Ectodermal cell (in vitro differentiated cells): ENCODE data around the gene NRL. TPM values are rescaled to one million over a fixed set of nuclear protein-coding genes. Genes with fewer than 3 reads are reported as not detected.
A peak's percentile ranks its signal among the peaks of the same experiment; 100 is the strongest.

Experiments
- H3K27ac ChIP-seq: 2 replicates; pipeline ENCODE4 v1.7.0; 2013; ENCODE audit warnings: mild to moderate bottlenecking, low read depth, low read length; ENCODE audit not compliant: insufficient read depth, poor library complexity, severe bottlenecking
- H3K27me3 ChIP-seq: 2 replicates; pipeline ENCODE4 v1.7.0; 2013; ENCODE audit warnings: mild to moderate bottlenecking, low read length; ENCODE audit not compliant: insufficient read depth, control insufficient read depth, poor library complexity, severe bottlenecking
- H3K36me3 ChIP-seq: one replicate; pipeline ENCODE4 v1.7.0; 2013; ENCODE audit warnings: low read length; ENCODE audit not compliant: control insufficient read depth, insufficient read depth
- H3K4me1 ChIP-seq: one replicate; pipeline ENCODE4 v1.7.0; 2013; ENCODE audit warnings: low read length; ENCODE audit not compliant: control insufficient read depth, insufficient read depth
- H3K4me3 ChIP-seq: 2 replicates; pipeline ENCODE4 v1.7.0; 2013; ENCODE audit warnings: low read depth, low read length, control low read depth; ENCODE audit not compliant: insufficient read depth
- H3K9me3 ChIP-seq: 2 replicates; pipeline ENCODE4 v1.7.0; 2013; ENCODE audit warnings: mild to moderate bottlenecking, low read length, moderate library complexity; ENCODE audit not compliant: control insufficient read depth
- WGBS, 2 experiments: methylation state at CpG; one replicate each; pipeline ENCODE4 v1.1.7; 2013; ENCODE audit warnings: missing lambda C conversion rate in 2 of 2; 5-methylcytosine and 5-hydroxymethylcytosine counted together
- polyA plus RNA-seq, 4 experiments: library from polyadenylated mRNA; stranded (reverse); fragments of 50-300 nt; gene quantifications; one replicate each; pipeline ENCODE4 v1.2.3, GENCODE V29; 2013

The NRL gene
- 0.93 TPM for polyA plus RNA-seq (2013, experiment 1 of 4)
- polyA plus RNA-seq (2013, experiment 2 of 4): 0.64 TPM
- 0.75 TPM for polyA plus RNA-seq (2013, experiment 3 of 4)
- 0.73 TPM for polyA plus RNA-seq (2013, experiment 4 of 4)

DNA sequence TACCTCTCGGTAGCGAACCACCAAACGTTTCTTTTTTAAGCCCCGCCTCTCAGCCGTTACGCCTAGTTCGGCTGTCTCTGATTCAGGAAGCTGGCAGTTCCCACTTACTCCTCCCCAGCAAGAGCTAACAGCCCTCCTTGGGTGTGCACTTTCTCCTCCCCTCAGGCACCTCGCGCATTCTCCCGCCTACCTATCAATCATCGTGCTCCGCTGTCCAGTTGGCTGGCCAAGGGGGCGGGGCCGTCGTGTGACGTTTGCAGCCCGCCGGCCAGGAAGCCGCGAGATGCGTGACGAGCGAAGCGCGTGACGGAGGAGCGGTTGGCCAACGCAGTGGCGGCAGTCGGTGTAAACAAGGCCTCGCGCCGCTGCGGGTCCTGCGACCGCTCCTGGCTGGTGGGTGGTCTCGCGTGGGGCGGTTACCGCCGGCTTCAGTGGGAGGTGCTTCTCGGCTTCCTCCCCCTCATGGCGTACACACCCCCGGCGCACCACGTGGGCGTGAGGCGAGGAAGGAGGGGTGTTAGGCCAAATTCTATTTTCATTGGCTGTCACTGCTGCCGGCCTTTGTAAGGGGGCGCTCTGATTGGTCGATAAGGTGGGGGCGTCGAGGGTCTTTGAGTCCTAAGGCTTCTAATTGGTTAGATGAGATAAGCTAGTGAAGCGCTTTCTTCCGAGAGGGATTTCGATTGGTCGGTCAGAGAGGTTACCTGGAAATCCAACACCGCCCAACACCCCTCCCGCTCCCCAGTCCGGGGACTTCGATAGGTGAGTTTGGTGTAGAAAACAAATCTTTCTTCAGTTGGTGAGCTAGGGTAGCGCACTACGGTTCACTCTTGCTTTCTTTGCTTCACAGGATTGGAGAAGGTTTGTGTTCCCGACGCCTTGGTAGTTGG lies at the start of gene NRL, which contains the start of gene DCAF11:
NRL (minus strand) TSS at position 418 of the 890 bp plus-strand sequence. CDS start 32,101 bp downstream, outside the sequence.
DCAF11 (plus strand) TSS at position 246 of the 890 bp plus-strand sequence. CDS start 818 bp downstream, outside the sequence.
- Histone ChIP-seq H3K4me3 (peak within 1 kb of the TSS; percentile 91), H3K9me3 (no peaks in the 10 kb centered on the region), H3K27me3 (no peaks in the 10 kb centered on the region), H3K36me3 (peaks cover 25% of the 10 kb centered on the region), H3K4me1 (no peaks in the 10 kb centered on the region), H3K27ac (peak within 1 kb of the TSS; percentile 89)
- 0% methylated on average over 65 of the region's 65 CpGs for WGBS, 2 experiments

GRCh38 chr14:24162093-24162492 lies 47.3 kb upstream of the NRL start:
- H3K9me3 ChIP-seq: no peaks in the 10 kb centered on the region
- H3K4me3 ChIP-seq: no peak overlapping the region
- no peak overlapping the region for H3K27ac ChIP-seq
- 95 to 96% methylated on average over 8 of the region's 8 CpGs for WGBS, 2 experiments
- H3K4me1 ChIP-seq: no peaks in the 10 kb centered on the region
- H3K36me3 ChIP-seq: peaks cover 15% of the 10 kb centered on the region
- H3K27me3 ChIP-seq: no peaks in the 10 kb centered on the region

DNA sequence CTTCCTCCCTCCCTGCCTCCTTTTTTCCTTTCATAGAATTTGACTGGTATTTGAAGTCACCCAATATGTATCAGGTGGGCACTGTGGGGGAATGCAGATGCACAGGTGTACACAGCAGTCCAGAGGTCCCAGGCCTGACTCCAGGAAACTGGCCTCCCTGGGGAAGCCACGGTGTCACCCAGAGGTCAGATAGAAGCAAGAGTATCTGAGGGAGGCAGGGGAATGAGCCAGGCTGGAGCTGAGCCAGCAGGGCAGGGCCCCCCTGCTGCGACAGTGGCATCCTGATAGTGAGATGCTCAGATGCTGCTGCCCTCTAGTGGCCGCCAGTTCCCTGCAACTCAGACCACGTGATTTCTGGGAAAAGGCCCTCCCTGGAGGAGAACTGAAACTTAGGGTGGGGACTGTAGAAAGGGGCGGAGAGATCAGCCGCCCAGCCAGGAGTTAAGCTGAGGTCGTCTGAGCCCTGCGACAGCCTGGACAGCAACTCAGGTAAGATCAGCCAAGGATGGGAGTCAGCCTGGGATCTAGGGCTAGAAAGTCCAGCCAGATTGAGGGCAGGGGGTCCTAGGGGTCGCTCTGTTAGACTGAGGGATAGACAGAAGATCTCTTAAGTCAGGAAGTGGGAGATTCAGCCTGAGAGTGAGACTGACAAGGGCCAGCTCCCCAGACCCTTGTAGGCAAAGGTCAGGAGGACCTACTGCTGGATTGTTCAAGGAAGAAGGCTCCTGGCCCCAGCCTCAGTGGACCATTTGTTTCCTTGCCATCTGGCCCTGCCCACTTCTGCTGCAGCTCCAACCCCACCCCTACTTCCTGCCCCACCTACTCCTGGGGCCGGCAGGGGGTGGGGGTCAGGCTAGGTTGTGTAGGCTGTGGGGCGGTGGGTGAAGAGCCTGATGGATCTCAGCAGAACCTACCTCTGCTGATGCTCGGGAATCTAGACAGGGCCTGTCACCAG lies 46.4 kb upstream of the NRL start, which contains the start of gene IRF9:
IRF9 (plus strand) TSS at position 416 of the 955 bp plus-strand sequence. CDS start 880 bp downstream, outside the sequence.
- Histone ChIP-seq H3K27me3 (no peaks in the 10 kb centered on the region), H3K9me3 (no peaks in the 10 kb centered on the region), H3K27ac (peak within 1 kb of the TSS; percentile 60), H3K4me1 (no peaks in the 10 kb centered on the region), H3K4me3 (peak within 1 kb of the TSS; percentile 43), H3K36me3 (peaks cover 20% of the 10 kb centered on the region)
- 16 to 20% methylated on average over 12 of the region's 12 CpGs for WGBS, 2 experiments

DNA sequence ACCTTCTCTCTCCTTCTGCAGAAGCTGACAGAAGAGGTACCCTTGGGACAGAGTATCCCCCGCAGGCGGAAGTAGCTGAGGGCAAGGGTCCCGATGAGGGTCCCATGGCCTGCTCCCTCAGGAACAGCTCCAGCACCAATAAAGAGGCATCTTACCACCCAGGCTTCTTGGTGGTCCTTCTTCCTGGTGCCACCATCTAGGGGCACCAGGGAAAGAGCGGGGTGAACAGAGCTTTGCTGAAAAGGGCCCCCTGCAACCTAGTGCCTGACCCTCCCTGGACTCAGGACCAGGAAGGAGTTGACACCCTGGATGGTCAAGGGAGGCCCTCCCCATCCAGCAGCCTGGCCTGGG lies 45.7 kb upstream of the NRL start:
- WGBS, 2 experiments: 96 to 98% methylated on average over 4 of the region's 4 CpGs
- peaks cover 26% of the 10 kb centered on the region for H3K36me3 ChIP-seq
- no peaks in the 10 kb centered on the region for H3K9me3 ChIP-seq
- H3K27ac ChIP-seq: no peak overlapping the region
- no peak overlapping the region for H3K4me3 ChIP-seq
- no peaks in the 10 kb centered on the region for H3K27me3 ChIP-seq
- no peaks in the 10 kb centered on the region for H3K4me1 ChIP-seq

DNA sequence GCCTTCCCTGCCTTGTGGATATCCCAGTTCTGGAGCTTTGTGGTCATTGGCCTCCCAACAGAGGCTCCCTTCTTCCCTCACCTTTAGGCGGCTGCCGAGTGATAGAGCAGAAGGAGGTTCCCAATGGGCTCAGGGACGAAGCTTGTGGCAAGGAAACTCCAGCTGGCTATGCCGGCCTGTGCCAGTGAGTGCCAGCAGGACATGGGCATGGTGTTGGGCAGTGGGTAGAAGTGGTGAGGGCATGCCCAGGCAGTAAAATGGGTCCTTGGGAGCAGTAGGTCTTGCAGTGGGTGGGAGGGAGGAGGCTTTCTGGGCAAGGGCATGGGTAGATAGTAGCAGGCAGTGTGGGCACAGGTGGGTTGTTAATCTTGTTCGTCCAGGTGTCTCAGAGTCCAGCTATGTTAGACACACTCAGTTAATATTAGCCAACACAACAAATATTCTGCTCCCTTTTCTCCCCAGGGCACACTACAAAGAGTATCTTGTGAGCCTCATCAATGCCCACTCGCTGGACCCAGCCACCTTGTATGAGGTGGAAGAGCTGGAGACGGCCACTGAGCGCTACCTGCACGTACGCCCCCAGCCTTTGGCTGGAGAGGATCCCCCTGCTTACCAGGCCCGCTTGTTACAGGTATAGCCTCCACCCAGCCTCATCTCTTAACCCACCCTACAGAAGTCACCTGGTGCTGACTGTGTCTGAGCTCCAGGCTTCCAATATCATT lies 45.2 kb upstream of the NRL start:
- Histone ChIP-seq H3K27me3 (no peaks in the 10 kb centered on the region), H3K27ac (no peak overlapping the region), H3K9me3 (no peaks in the 10 kb centered on the region), H3K36me3 (peaks cover 32% of the 10 kb centered on the region), H3K4me1 (no peaks in the 10 kb centered on the region), H3K4me3 (no peak overlapping the region)
- WGBS, 2 experiments: 96% methylated on average over 11 of the region's 11 CpGs

GRCh38 chr14:24157331-24157730 lies 42.6 kb upstream of the NRL start:
- Histone ChIP-seq H3K36me3 (peaks cover 34% of the 10 kb centered on the region), H3K4me1 (no peaks in the 10 kb centered on the region), H3K27ac (no peak overlapping the region), H3K27me3 (no peaks in the 10 kb centered on the region), H3K4me3 (no peak overlapping the region), H3K9me3 (no peaks in the 10 kb centered on the region)
- WGBS, 2 experiments: 94 to 95% methylated on average over 12 of the region's 12 CpGs

- WGBS, 2 experiments: 95 to 96% methylated on average over 1 of the region's 1 CpG
- Histone ChIP-seq H3K27ac (no peak overlapping the region), H3K4me3 (no peak overlapping the region), H3K9me3 (no peaks in the 10 kb centered on the region), H3K4me1 (no peaks in the 10 kb centered on the region), H3K36me3 (peaks cover 37% of the 10 kb centered on the region), H3K27me3 (no peaks in the 10 kb centered on the region)
These were observed 42.1 kb upstream of the NRL start for GRCh38 chr14:24156840-24157239.

DNA sequence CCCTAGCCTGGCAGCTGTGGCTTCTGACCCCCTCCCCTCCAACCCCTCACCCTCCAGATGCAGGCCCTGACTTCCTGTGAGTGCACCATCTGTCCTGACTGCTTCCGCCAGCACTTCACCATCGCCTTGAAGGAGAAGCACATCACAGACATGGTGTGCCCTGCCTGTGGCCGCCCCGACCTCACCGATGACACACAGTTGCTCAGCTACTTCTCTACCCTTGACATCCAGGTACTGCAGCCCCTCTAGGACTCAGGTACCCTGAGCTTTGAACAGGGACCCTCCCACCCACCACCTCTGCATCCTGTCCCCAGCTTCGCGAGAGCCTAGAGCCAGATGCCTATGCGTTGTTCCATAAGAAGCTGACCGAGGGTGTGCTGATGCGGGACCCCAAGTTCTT lies 40.4 kb upstream of the NRL start:
- 95 to 96% methylated on average over 10 of the region's 10 CpGs for WGBS, 2 experiments
- peaks cover 49% of the 10 kb centered on the region for H3K36me3 ChIP-seq
- H3K4me1 ChIP-seq: no peaks in the 10 kb centered on the region
- no peaks in the 10 kb centered on the region for H3K9me3 ChIP-seq
- no peak overlapping the region for H3K4me3 ChIP-seq
- H3K27ac ChIP-seq: no peak overlapping the region
- H3K27me3 ChIP-seq: no peaks in the 10 kb centered on the region

- H3K36me3 ChIP-seq: peaks cover 35% of the 10 kb centered on the region
- 91 to 95% methylated on average over 16 of the region's 16 CpGs for WGBS, 2 experiments
- no peak overlapping the region for H3K4me3 ChIP-seq
- H3K4me1 ChIP-seq: peaks cover 4% of the 10 kb centered on the region
- no peak overlapping the region for H3K27ac ChIP-seq
- H3K9me3 ChIP-seq: no peaks in the 10 kb centered on the region
- H3K27me3 ChIP-seq: no peaks in the 10 kb centered on the region
These were observed 36.8 kb upstream of the NRL start for GRCh38 chr14:24151404-24152080.
